GM19324 (cell line): Measurements from ENCODE around the gene ANTXR1.

Source experiments
- ATAC-seq: cut with Tn5 transposase; IDR thresholded peaks from one replicate; pipeline ENCODE4 v1.9.1; 2021; ENCODE audit warnings: mild to moderate bottlenecking, moderate library complexity; ENCODE audit not compliant: unreplicated experiment, low FRiP score

ANTXR1 gene

GRCh38 chr2:69001879-69002278, 11.1 kb upstream of the ANTXR1 start:
- no peak for ATAC-seq

GRCh38 chr2:69003731-69004130, 9.2 kb upstream of the ANTXR1 start:
- no peak for ATAC-seq

- ATAC-seq = no peak
Measured at GRCh38 chr2:69007169-69007568, 5.8 kb upstream of the ANTXR1 start.

- ATAC-seq = no peak
Measured at GRCh38 chr2:69007603-69008002, 5.4 kb upstream of the ANTXR1 start.

GRCh38 chr2:69010437-69011194, 2.4 kb upstream of the ANTXR1 start:
- no peak for ATAC-seq

GRCh38 chr2:69011611-69012157, 1.3 kb upstream of the ANTXR1 start:
- no peak for ATAC-seq

GRCh38 chr2:69012310-69013141, 453 bp upstream of the ANTXR1 start:
- ATAC-seq = no peak

GRCh38 chr2:69013840-69014821, 1.2 kb downstream of the ANTXR1 start:
- ATAC-seq = no peak

- ATAC-seq = no peak
Measured at GRCh38 chr2:69017080-69017479, 4.1 kb downstream of the ANTXR1 start.

GRCh38 chr2:69017835-69018234, 4.9 kb downstream of the ANTXR1 start:
- ATAC-seq = no peak

GRCh38 chr2:69018678-69019095, 5.7 kb downstream of the ANTXR1 start:
- no peak for ATAC-seq

- no peak for ATAC-seq
Measured at GRCh38 chr2:69020496-69021426, 7.8 kb downstream of the ANTXR1 start.

GRCh38 chr2:69021727-69022126, 8.7 kb downstream of the ANTXR1 start:
- ATAC-seq = no peak

GRCh38 chr2:69022548-69022947, 9.6 kb downstream of the ANTXR1 start:
- no peak for ATAC-seq

- no peak for ATAC-seq
Measured at GRCh38 chr2:69023236-69023635, 10.3 kb downstream of the ANTXR1 start.

- no peak for ATAC-seq
Measured at GRCh38 chr2:69026026-69026425, 13.0 kb downstream of the ANTXR1 start.

- ATAC-seq = no peak
Measured at GRCh38 chr2:69026691-69027459, 13.9 kb downstream of the ANTXR1 start.

- ATAC-seq = no peak
Measured at GRCh38 chr2:69030800-69031428, 17.9 kb downstream of the ANTXR1 start.
